H9 (cell line): ENCODE data around the gene RSF1. TPM values are rescaled to one million over a fixed set of nuclear protein-coding genes. Genes with fewer than 3 reads are reported as not detected.

Experiments used
- DNase-seq: peaks from one replicate; pipeline ENCODE4 v3.0.0-alpha.2; 2017
- H2AFZ ChIP-seq: one replicate; pipeline ENCODE4 v1.6.1; 2013; ENCODE audit warnings: mild to moderate bottlenecking, low read length, control low read depth, moderate library complexity
- H2AK5ac ChIP-seq: 2 replicates; pipeline ENCODE4 v1.6.1; 2013; ENCODE audit warnings: low read length, control low read depth, mixed read lengths; ENCODE audit not compliant: insufficient read length
- H2BK120ac ChIP-seq: one replicate; pipeline ENCODE4 v1.6.1; 2013; ENCODE audit warnings: low read depth, mild to moderate bottlenecking, low read length, control low read depth, inconsistent platforms; ENCODE audit not compliant: poor library complexity, severe bottlenecking
- H2BK12ac ChIP-seq: 2 replicates; pipeline ENCODE4 v1.6.1; 2013; ENCODE audit warnings: low read length, control low read depth, mixed read lengths, low read depth; ENCODE audit not compliant: insufficient read length
- H2BK15ac ChIP-seq: 2 replicates; pipeline ENCODE4 v1.6.1; 2013; ENCODE audit warnings: low read depth, low read length, control low read depth
- H2BK20ac ChIP-seq: one replicate; pipeline ENCODE4 v1.6.1; 2013; ENCODE audit warnings: low read depth, mild to moderate bottlenecking, low read length, control low read depth, inconsistent platforms; ENCODE audit not compliant: poor library complexity, severe bottlenecking
- H2BK5ac ChIP-seq: 2 replicates; pipeline ENCODE4 v1.6.1; 2013; ENCODE audit warnings: low read length, control low read depth, mixed read lengths; ENCODE audit not compliant: insufficient read length
- H3K14ac ChIP-seq: 2 replicates; pipeline ENCODE4 v1.6.1; 2013; ENCODE audit warnings: low read length, control low read depth; ENCODE audit not compliant: insufficient read depth
- H3K18ac ChIP-seq: 2 replicates; pipeline ENCODE4 v1.6.1; 2013; ENCODE audit warnings: low read depth, mild to moderate bottlenecking, mixed read lengths, low read length, control low read depth; ENCODE audit not compliant: insufficient read length
- H3K23ac ChIP-seq: 2 replicates; pipeline ENCODE4 v1.6.1; 2013; ENCODE audit warnings: low read length, control low read depth, mixed read lengths, low read depth; ENCODE audit not compliant: insufficient read length
- H3K23me2 ChIP-seq: 2 replicates; pipeline ENCODE4 v1.6.1; 2013; ENCODE audit warnings: low read depth, mild to moderate bottlenecking, mixed read lengths, low read length, control low read depth; ENCODE audit not compliant: insufficient read length, poor library complexity, severe bottlenecking
- H3K27ac ChIP-seq: 2 replicates; pipeline ENCODE4 v1.5.1; 2013; ENCODE audit warnings: low read length, control low read depth, mixed read lengths, low read depth; ENCODE audit not compliant: insufficient read length
- H3K27me3 ChIP-seq: 2 replicates; pipeline ENCODE4 v1.6.1; 2013; ENCODE audit warnings: low read length, control low read depth, inconsistent platforms; ENCODE audit not compliant: insufficient read depth
- H3K4ac ChIP-seq: 2 replicates; pipeline ENCODE4 v1.6.1; 2013; ENCODE audit warnings: low read depth, mild to moderate bottlenecking, control low read depth, inconsistent platforms, low read length, moderate library complexity
- H3K4me1 ChIP-seq: 2 replicates; pipeline ENCODE4 v1.6.1; 2013; ENCODE audit warnings: low read length, control low read depth, inconsistent platforms; ENCODE audit not compliant: insufficient read depth
- H3K4me2 ChIP-seq: 2 replicates; pipeline ENCODE4 v1.6.1; 2013; ENCODE audit warnings: low read length, control low read depth, mixed read lengths; ENCODE audit not compliant: insufficient read length, insufficient read depth
- H3K56ac ChIP-seq: 2 replicates; pipeline ENCODE4 v1.6.1; 2013; ENCODE audit warnings: low read depth, mild to moderate bottlenecking, mixed read lengths, low read length, control low read depth; ENCODE audit not compliant: insufficient read length
- H3K79me1 ChIP-seq: 2 replicates; pipeline ENCODE4 v1.6.1; 2013; ENCODE audit warnings: low read depth, mild to moderate bottlenecking, moderate library complexity, low read length, control low read depth, inconsistent platforms; ENCODE audit not compliant: insufficient read depth, poor library complexity, severe bottlenecking
- H3K79me2 ChIP-seq: 2 replicates; pipeline ENCODE4 v1.6.1; 2013; ENCODE audit warnings: low read length, control low read depth, inconsistent platforms; ENCODE audit not compliant: insufficient read depth
- H3K9ac ChIP-seq: 2 replicates; pipeline ENCODE4 v1.6.1; 2013; ENCODE audit warnings: low read length, control low read depth, mixed read lengths; ENCODE audit not compliant: insufficient read length; ENCODE audit errors: extremely low read depth
- H3K9me3 ChIP-seq: one replicate; pipeline ENCODE4 v1.6.1; 2013; ENCODE audit warnings: low read depth, low read length, inconsistent platforms; ENCODE audit not compliant: control insufficient read depth
- H3T11ph ChIP-seq: one replicate; pipeline ENCODE4 v1.6.1; 2013; ENCODE audit warnings: mild to moderate bottlenecking, low read length, control low read depth, inconsistent platforms
- H4K20me1 ChIP-seq: one replicate; pipeline ENCODE4 v1.6.1; 2013; ENCODE audit not compliant: control insufficient read depth, insufficient read length, insufficient read depth
- H4K5ac ChIP-seq: 2 replicates; pipeline ENCODE4 v1.6.1; 2013; ENCODE audit warnings: low read depth, mild to moderate bottlenecking, mixed read lengths, low read length, control low read depth; ENCODE audit not compliant: insufficient read length
- H4K8ac ChIP-seq: replicated peaks from 2 replicates; pipeline ENCODE4 v1.6.1; 2013; ENCODE audit warnings: low read length, control low read depth, mixed read lengths, low read depth; ENCODE audit not compliant: insufficient read length
- H4K91ac ChIP-seq: 2 replicates; pipeline ENCODE4 v1.6.1; 2013; ENCODE audit warnings: low read depth, mild to moderate bottlenecking, moderate library complexity, mixed read lengths, low read length, control low read depth; ENCODE audit not compliant: insufficient read length
- H3K27ac Mint-ChIP-seq, 3 experiments: 2 replicates in 2 of 3; 3 replicates in 1 of 3; pipeline ENCODE4 v1.8.0; 2020 to 2021; ENCODE audit warnings: mixed read lengths in 3 of 3, mild to moderate bottlenecking in 1 of 3, moderate library complexity in 1 of 3
- H3K27me3 Mint-ChIP-seq: 2 replicates; pipeline ENCODE4 v1.8.0; 2021; ENCODE audit warnings: low read depth, mild to moderate bottlenecking, moderate library complexity, mixed read lengths
- H3K36me3 Mint-ChIP-seq, 3 experiments: 2 replicates in 2 of 3; 3 replicates in 1 of 3; pipeline ENCODE4 v1.8.0; 2020 to 2021; ENCODE audit warnings: low read depth in 3 of 3, mixed read lengths in 3 of 3; ENCODE audit not compliant: insufficient read depth in 1 of 3
- H3K4me1 Mint-ChIP-seq, 2 experiments: 2 replicates each; pipeline ENCODE4 v1.8.0; 2020; ENCODE audit warnings: mixed read lengths in 2 of 2
- H3K4me3 Mint-ChIP-seq, 2 experiments: 2 replicates in 1 of 2; 3 replicates in 1 of 2; pipeline ENCODE4 v1.8.0; 2020 to 2021; ENCODE audit warnings: mild to moderate bottlenecking in 2 of 2, mixed read lengths in 2 of 2, moderate library complexity in 1 of 2
- H3K9me3 Mint-ChIP-seq, 2 experiments: 2 replicates in 1 of 2; 3 replicates in 1 of 2; pipeline ENCODE4 v1.8.0; 2020; ENCODE audit warnings: mild to moderate bottlenecking in 2 of 2, mixed read lengths in 2 of 2, moderate library complexity in 1 of 2
- total RNA-seq: library from RNA; stranded (reverse); gene quantifications from 2 replicates; pipeline ENCODE4 v1.2.1, GENCODE V29; 2021
- TF ChIP-seq, protein P1 (sequence below): fragments of 200-600 bp; sonication (generic); conservative IDR thresholded peaks from 3 replicates; pipeline ENCODE4 v1.8.0; 2021; ENCODE audit warnings: antibody characterized with exemption, mild to moderate bottlenecking

RSF1 gene
- total RNA-seq, 1 experiment from 2014 or later: 82.6 TPM

DNA sequence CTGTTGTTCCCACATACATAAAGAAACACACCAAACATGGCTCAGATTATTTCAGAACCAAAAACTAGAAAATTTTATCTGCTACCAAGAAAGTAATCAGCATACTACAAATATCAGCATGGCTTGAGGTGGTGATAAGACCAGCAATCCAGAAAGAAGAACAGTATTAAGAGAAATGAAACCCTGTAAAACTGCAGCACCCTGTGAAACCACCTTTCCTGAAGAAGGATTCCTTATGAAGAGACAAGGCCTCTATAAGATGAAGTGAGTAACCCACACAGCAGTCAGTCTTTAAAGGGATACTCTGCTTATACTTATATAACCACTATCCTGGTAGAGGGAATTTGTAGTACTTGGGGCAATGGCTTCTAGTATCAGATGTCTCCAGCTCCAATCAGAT is 49.9 kb downstream of the RSF1 start:
- H3K4me2 ChIP-seq: no peak overlapping the region
- H4K8ac ChIP-seq: no peak overlapping the region
- DNase-seq: no peak
- H3K27ac Mint-ChIP-seq: no peak overlapping the region
- H3K4me1 Mint-ChIP-seq: peaks cover 25 to 34% of the 10 kb centered on the region in 2 experiments
- no peak overlapping the region for H2AK5ac ChIP-seq
- H2BK15ac ChIP-seq: no peak overlapping the region
- H3K18ac ChIP-seq: no peak overlapping the region
- H3K27me3 Mint-ChIP-seq: no peaks in the 10 kb centered on the region
- no peak overlapping the region for H3K14ac ChIP-seq
- no peaks in the 10 kb centered on the region for H3K9me3 ChIP-seq
- no peak overlapping the region for H2BK120ac ChIP-seq
- H3K4ac ChIP-seq: no peak overlapping the region
- peaks cover 4% of the 10 kb centered on the region; the same call in 1 of the 2 replicates for H3K79me2 ChIP-seq
- H2AFZ ChIP-seq: no peak overlapping the region
- no peak overlapping the region for H3K4me3 Mint-ChIP-seq
- H3K23me2 ChIP-seq: no peaks in the 10 kb centered on the region
- peaks cover 0 to 2% (median 0%) of the 10 kb centered on the region in 3 experiments; a peak in 1 of 7 replicates for H3K36me3 Mint-ChIP-seq
- no peak overlapping the region for H2BK20ac ChIP-seq
- no peak overlapping the region for H4K5ac ChIP-seq
- no peak overlapping the region for H3K27ac ChIP-seq
- no peaks in the 10 kb centered on the region for H4K20me1 ChIP-seq
- no peak overlapping the region for H4K91ac ChIP-seq
- TF ChIP-seq, protein P1, sequence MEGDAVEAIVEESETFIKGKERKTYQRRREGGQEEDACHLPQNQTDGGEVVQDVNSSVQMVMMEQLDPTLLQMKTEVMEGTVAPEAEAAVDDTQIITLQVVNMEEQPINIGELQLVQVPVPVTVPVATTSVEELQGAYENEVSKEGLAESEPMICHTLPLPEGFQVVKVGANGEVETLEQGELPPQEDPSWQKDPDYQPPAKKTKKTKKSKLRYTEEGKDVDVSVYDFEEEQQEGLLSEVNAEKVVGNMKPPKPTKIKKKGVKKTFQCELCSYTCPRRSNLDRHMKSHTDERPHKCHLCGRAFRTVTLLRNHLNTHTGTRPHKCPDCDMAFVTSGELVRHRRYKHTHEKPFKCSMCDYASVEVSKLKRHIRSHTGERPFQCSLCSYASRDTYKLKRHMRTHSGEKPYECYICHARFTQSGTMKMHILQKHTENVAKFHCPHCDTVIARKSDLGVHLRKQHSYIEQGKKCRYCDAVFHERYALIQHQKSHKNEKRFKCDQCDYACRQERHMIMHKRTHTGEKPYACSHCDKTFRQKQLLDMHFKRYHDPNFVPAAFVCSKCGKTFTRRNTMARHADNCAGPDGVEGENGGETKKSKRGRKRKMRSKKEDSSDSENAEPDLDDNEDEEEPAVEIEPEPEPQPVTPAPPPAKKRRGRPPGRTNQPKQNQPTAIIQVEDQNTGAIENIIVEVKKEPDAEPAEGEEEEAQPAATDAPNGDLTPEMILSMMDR: no peak
- no peaks in the 10 kb centered on the region for H3K9me3 Mint-ChIP-seq
- no peak overlapping the region for H3K9ac ChIP-seq
- H2BK5ac ChIP-seq: no peak overlapping the region
- peaks cover 5% of the 10 kb centered on the region for H3K4me1 ChIP-seq
- H3K79me1 ChIP-seq: peaks cover 3% of the 10 kb centered on the region
- H3K56ac ChIP-seq: no peak overlapping the region
- no peak overlapping the region for H3K23ac ChIP-seq
- no peak overlapping the region for H2BK12ac ChIP-seq
- no peak overlapping the region for H3T11ph ChIP-seq
- no peaks in the 10 kb centered on the region for H3K27me3 ChIP-seq
